H1 (cell line): ENCODE data around the gene TMEM132A. TPM values are rescaled to one million over a fixed set of nuclear protein-coding genes. Genes with fewer than 3 reads are reported as not detected.

Source experiments
- CTCF ChIA-PET: fragments of 300-600 bp; sonication (Branson Sonifier 250); formaldehyde crosslinking; loops from one replicate; lab custom pipeline; 2021; ENCODE audit not compliant: partially characterized antibody; lab: Charles Lee
- POLR2A ChIA-PET: fragments of 300-600 bp; sonication (Branson Sonifier 250); formaldehyde crosslinking; loops from one replicate; lab custom pipeline; 2021; ENCODE audit warnings: inconsistent platforms; ENCODE audit not compliant: partially characterized antibody; lab: Charles Lee
- DNase-seq, 2 experiments: peaks; one replicate each; pipeline versions ENCODE4 v3.0.0 to v3.0.0-alpha.2; 2010 to 2022; ENCODE audit warnings: low spot score in 2 of 2, low read depth in 1 of 2, mixed read lengths in 1 of 2
- FAIRE-seq: peaks from 2 replicates; lab custom pipeline; 2011; peaks lifted over from hg19 to GRCh38; lab: Jason Lieb, UNC
- H2AFZ ChIP-seq: 2 replicates; pipeline ENCODE4 v1.8.1; 2012; ENCODE audit warnings: low read length, inconsistent platforms
- H2AK5ac ChIP-seq: 2 replicates; pipeline ENCODE4 v1.6.1; 2013; ENCODE audit warnings: low read depth, low read length
- H2BK120ac ChIP-seq: replicated peaks from 2 replicates; pipeline ENCODE3; 2013; ENCODE audit warnings: low read depth, low read length, inconsistent platforms
- H2BK12ac ChIP-seq: 2 replicates; pipeline ENCODE4 v1.6.1; 2013; ENCODE audit warnings: low read depth, low read length
- H2BK15ac ChIP-seq: 2 replicates; pipeline ENCODE4 v1.6.1; 2013; ENCODE audit warnings: low read length
- H2BK20ac ChIP-seq: 2 replicates; pipeline ENCODE4 v1.6.1; 2013; ENCODE audit warnings: low read length
- H2BK5ac ChIP-seq: 2 replicates; pipeline ENCODE4 v1.6.1; 2013; ENCODE audit warnings: low read depth, low read length
- H3K14ac ChIP-seq: 2 replicates; pipeline ENCODE4 v1.6.1; 2013; ENCODE audit warnings: inconsistent platforms; ENCODE audit not compliant: insufficient read length
- H3K18ac ChIP-seq: 2 replicates; pipeline ENCODE4 v1.6.1; 2013; ENCODE audit warnings: low read length; ENCODE audit errors: extremely low read depth
- H3K23ac ChIP-seq: 2 replicates; pipeline ENCODE4 v1.6.1; 2013; ENCODE audit warnings: inconsistent platforms; ENCODE audit not compliant: insufficient read length
- H3K23me2 ChIP-seq: 2 replicates; pipeline ENCODE4 v1.6.1; 2013; ENCODE audit warnings: low read depth, low read length
- H3K27ac ChIP-seq: 2 replicates; pipeline ENCODE4 v1.6.1; 2011; ENCODE audit warnings: low read depth, low read length, inconsistent platforms
- H3K27me3 ChIP-seq, 4 experiments: replicated peaks in 1 of 4; 1 replicate in 1 of 4; 2 replicates in 3 of 4; pipeline versions ENCODE4 v1.6.1 to v1.8.1; 2011 to 2013; ENCODE audit warnings: low read length in 3 of 4, mild to moderate bottlenecking in 3 of 4, inconsistent platforms in 2 of 4, mixed read lengths in 2 of 4, moderate library complexity in 1 of 4; ENCODE audit not compliant: control insufficient read depth in 3 of 4, insufficient read depth in 3 of 4; ENCODE audit errors: extremely low read depth in 1 of 4
- H3K36me3 ChIP-seq, 4 experiments: 2 replicates each; pipeline versions ENCODE4 v1.6.1 to v1.8.1; 2011 to 2013; ENCODE audit warnings: mild to moderate bottlenecking in 4 of 4, low read length in 3 of 4, moderate library complexity in 2 of 4, control low read depth in 1 of 4, inconsistent platforms in 1 of 4; ENCODE audit not compliant: insufficient read depth in 4 of 4, control insufficient read depth in 2 of 4
- H3K4ac ChIP-seq: replicated peaks from 2 replicates; pipeline ENCODE3; 2013; ENCODE audit warnings: low read length, low read depth, mixed read lengths, inconsistent platforms; ENCODE audit not compliant: insufficient read length
- H3K4me1 ChIP-seq, 4 experiments: replicated peaks in 1 of 4; 1 replicate in 1 of 4; 2 replicates in 3 of 4; pipeline versions ENCODE4 v1.6.1 to v1.8.1; 2011 to 2013; ENCODE audit warnings: low read length in 3 of 4, inconsistent platforms in 2 of 4, mixed read lengths in 1 of 4; ENCODE audit not compliant: insufficient read depth in 4 of 4, control insufficient read depth in 3 of 4
- H3K4me2 ChIP-seq, 2 experiments: 2 replicates each; pipeline versions ENCODE4 v1.6.1 to v1.8.1; 2011 to 2013; ENCODE audit warnings: low read depth in 2 of 2, low read length in 2 of 2, control low read depth in 1 of 2, inconsistent platforms in 1 of 2, mild to moderate bottlenecking in 1 of 2; ENCODE audit not compliant: insufficient read depth in 1 of 2
- H3K4me3 ChIP-seq, 4 experiments: fragments of 200-600, 300-600 bp in 1 of 4; sonication (generic), shearing (Covaris generic), sonication (Bioruptor Twin) in 1 of 4; 2 replicates each; pipeline versions ENCODE4 v1.5.1 to v1.8.1; 2011 to 2016; ENCODE audit warnings: low read length in 4 of 4, low read depth in 3 of 4, control low read depth in 2 of 4, inconsistent platforms in 2 of 4, mild to moderate bottlenecking in 2 of 4, mixed read lengths in 1 of 4, moderate library complexity in 1 of 4; ENCODE audit not compliant: insufficient read depth in 2 of 4; ENCODE audit errors: extremely low read depth in 1 of 4
- H3K56ac ChIP-seq: replicated peaks from 2 replicates; pipeline ENCODE3; 2013; ENCODE audit warnings: low read depth, mild to moderate bottlenecking, mixed read lengths, low read length, inconsistent platforms; ENCODE audit not compliant: insufficient read length
- H3K79me1 ChIP-seq: 2 replicates; pipeline ENCODE4 v1.6.1; 2013; ENCODE audit warnings: low read depth, low read length, control low read depth
- H3K79me2 ChIP-seq, 2 experiments: 2 replicates each; pipeline versions ENCODE4 v1.6.1 to v1.8.1; 2012 to 2013; ENCODE audit warnings: low read length in 2 of 2, mild to moderate bottlenecking in 2 of 2, inconsistent platforms in 1 of 2; ENCODE audit not compliant: insufficient read depth in 2 of 2, control insufficient read depth in 1 of 2
- H3K9ac ChIP-seq, 4 experiments: replicated peaks in 1 of 4; 1 replicate in 1 of 4; 2 replicates in 3 of 4; pipeline versions ENCODE4 v1.6.1 to v1.8.1; 2011 to 2013; ENCODE audit warnings: low read depth in 3 of 4, low read length in 3 of 4, control low read depth in 2 of 4, mild to moderate bottlenecking in 2 of 4, moderate library complexity in 2 of 4, inconsistent platforms in 1 of 4; ENCODE audit errors: extremely low read depth in 1 of 4
- H3K9me3 ChIP-seq, 2 experiments: 2 replicates each; pipeline versions ENCODE4 v1.6.1 to v1.8.1; 2012 to 2013; ENCODE audit warnings: mild to moderate bottlenecking in 2 of 2, moderate library complexity in 2 of 2, control low read depth in 1 of 2, inconsistent platforms in 1 of 2, low read depth in 1 of 2, low read length in 1 of 2, mixed read lengths in 1 of 2; ENCODE audit not compliant: insufficient read depth in 2 of 2
- H4K20me1 ChIP-seq, 2 experiments: replicated peaks in 1 of 2; 2 replicates each; pipeline versions ENCODE3 to v1.8.1; 2011 to 2013; ENCODE audit warnings: inconsistent platforms in 2 of 2, low read length in 2 of 2, mild to moderate bottlenecking in 1 of 2; ENCODE audit not compliant: insufficient read depth in 2 of 2, control insufficient read depth in 1 of 2
- H4K5ac ChIP-seq: 2 replicates; pipeline ENCODE4 v1.6.1; 2013; ENCODE audit warnings: low read length, low read depth, mixed read lengths, inconsistent platforms; ENCODE audit not compliant: insufficient read length
- H4K8ac ChIP-seq: 2 replicates; pipeline ENCODE4 v1.8.0; 2013; ENCODE audit warnings: mild to moderate bottlenecking, moderate library complexity, low read length, inconsistent platforms; ENCODE audit not compliant: insufficient read depth; ENCODE audit errors: extremely low read depth
- H4K91ac ChIP-seq: replicated peaks from 2 replicates; pipeline ENCODE3; 2013; ENCODE audit warnings: low read length, mixed read lengths, inconsistent platforms; ENCODE audit not compliant: insufficient read length
- BRCA1 ChIP-seq: IDR thresholded peaks from 2 replicates; pipeline ENCODE4 v1.6.1; 2012; ENCODE audit warnings: low read depth, low read length, improper control_type of control experiment
- CBX5 ChIP-seq: fragments of 300-800, 300-1000 bp; sonication (generic); IDR thresholded peaks from 2 replicates; pipeline ENCODE4 v1.7.1; 2016; ENCODE audit warnings: antibody characterized with exemption, low read length, low read depth
- CHD1 ChIP-seq: IDR thresholded peaks from 2 replicates; pipeline ENCODE4 v1.6.1; 2012; ENCODE audit warnings: low read depth, low read length, improper control_type of control experiment
- E2F6 ChIP-seq: IDR thresholded peaks from 2 replicates; pipeline ENCODE4 v1.6.1; 2012; ENCODE audit warnings: inconsistent platforms
- EZH2 ChIP-seq: fragments of 200-600 bp; sonication (generic); IDR thresholded peaks from 2 replicates; pipeline ENCODE4 v1.7.1; 2012; ENCODE audit warnings: low read depth, mild to moderate bottlenecking, moderate library complexity, low read length, inconsistent platforms; ENCODE audit not compliant: severe bottlenecking
- FOSL1 ChIP-seq: IDR thresholded peaks from 2 replicates; pipeline ENCODE4 v1.6.1; 2011; ENCODE audit warnings: mild to moderate bottlenecking, low read depth, low read length, moderate library complexity; ENCODE audit not compliant: insufficient read depth
- JUN ChIP-seq: IDR thresholded peaks from 2 replicates; pipeline ENCODE4 v1.6.1; 2011; ENCODE audit warnings: low read depth, mild to moderate bottlenecking, improper control_type of control experiment, low read length
- KDM5A ChIP-seq: fragments of 200-600 bp; IDR thresholded peaks from 2 replicates; pipeline ENCODE4 v1.7.1; 2012; ENCODE audit warnings: mild to moderate bottlenecking, low read length, inconsistent platforms, mixed read lengths
- MAFK ChIP-seq: IDR thresholded peaks from 2 replicates; pipeline ENCODE4 v1.6.1; 2012; ENCODE audit warnings: low read depth, mild to moderate bottlenecking, improper control_type of control experiment, low read length
- NANOG ChIP-seq: IDR thresholded peaks from 2 replicates; pipeline ENCODE4 v1.6.1; 2011; ENCODE audit warnings: low read length, low read depth, mild to moderate bottlenecking, inconsistent platforms; ENCODE audit not compliant: insufficient read depth, poor library complexity, severe bottlenecking
- RXRA ChIP-seq: IDR thresholded peaks from 2 replicates; pipeline ENCODE4 v1.6.1; 2011; ENCODE audit warnings: low read depth, mild to moderate bottlenecking, low read length, moderate library complexity; ENCODE audit not compliant: insufficient read depth
- SP4 ChIP-seq: IDR thresholded peaks from 2 replicates; pipeline ENCODE4 v1.6.1; 2012; ENCODE audit warnings: low read length, inconsistent platforms
- YY1 ChIP-seq: IDR thresholded peaks from 2 replicates; pipeline ENCODE4 v1.6.1; 2011; ENCODE audit warnings: low read depth, mild to moderate bottlenecking, low read length
- WGBS, 2 experiments: shearing (Covaris generic) in 1 of 2; methylation state at CpG; one replicate each; pipeline versions ENCODE4 v1.1.6 to v1.1.7; 2013 to 2015; ENCODE audit warnings: low lambda C conversion rate in 2 of 2, mixed read lengths in 2 of 2, inconsistent platforms in 1 of 2, low coverage in 1 of 2, missing lambda C conversion rate in 1 of 2; ENCODE audit not compliant: insufficient replicate concordance in 2 of 2, insufficient coverage in 1 of 2, insufficient read length in 1 of 2; ENCODE audit errors: extremely low coverage in 1 of 2, missing lambda C conversion rate in 1 of 2; 5-methylcytosine and 5-hydroxymethylcytosine counted together
- polyA plus RNA-seq, 7 experiments: library from polyadenylated mRNA; depleted of rRNA in 3 of 7; stranded (reverse) in 5 of 7; unstranded in 2 of 7; fragments of >200 nt in 5 of 7; fragments of 200-250 nt in 2 of 7; gene quantifications; 1 replicate in 5 of 7; 2 replicates in 1 of 7; 4 replicates in 1 of 7; pipeline versions ENCODE4 v1.2.1 to v1.2.3, GENCODE V29; 2011 to 2013; ENCODE audit warnings: missing spikeins in 2 of 7, mixed read lengths in 2 of 7
- total RNA-seq: library from RNA; stranded (reverse); fragmentation: NEBNext Ultra II Directional; extraction: Animal tissue kit (Norgen Biotek cat#: 25700); gene quantifications from 2 replicates; pipeline ENCODE4 v1.2.1, GENCODE V29; 2021

TMEM132A gene
- total and polyA plus RNA-seq, 2 of the 8 experiments (the other 6 are each of a cell fraction or from before 2014, with no cell fraction given) = 46.6 to 97.9 TPM

GRCh38 chr11:60905047-60905446, 19.2 kb upstream of the TMEM132A start:
- Histone ChIP-seq H3K56ac (no peak overlapping the region), H3K79me1 (peaks cover 6% of the 10 kb centered on the region), H4K5ac (no peak overlapping the region), H2BK12ac (no peak overlapping the region), H3K14ac (no peak overlapping the region), H3K27me3 (no peaks in the 10 kb centered on the region), H2AFZ (no peak overlapping the region), H2BK15ac (no peak overlapping the region), H2AK5ac (no peak overlapping the region), H3K36me3 (peaks cover 12 to 33% (median 32%) of the 10 kb centered on the region in 4 experiments; a peak in 7 of 8 replicates), H3K18ac (no peak overlapping the region), H3K4me1 (peaks cover 2 to 8% (median 5%) of the 10 kb centered on the region in 4 experiments; a peak in 4 of 7 replicates), H3K9me3 (no peaks in the 10 kb centered on the region), H3K4me2 (peak overlapping the region; percentile 81 to 97), H4K91ac (no peak overlapping the region), H2BK5ac (no peak overlapping the region), H3K79me2 (peaks cover 23 to 40% of the 10 kb centered on the region in 2 experiments), H3K4ac (no peak overlapping the region), H4K20me1 (peaks cover 10 to 23% of the 10 kb centered on the region in 2 experiments), H3K27ac (no peak overlapping the region), H3K23me2 (peaks cover 2% of the 10 kb centered on the region; the same call in 1 of the 2 replicates), H3K9ac (peak overlapping the region; percentile 34 to 92 (median 85)), H3K4me3 (peak overlapping the region; percentile 76 to 91 (median 90)), H2BK120ac (no peak overlapping the region), H3K23ac (no peak overlapping the region), H4K8ac (no peak overlapping the region), H2BK20ac (no peak overlapping the region)
- CTCF ChIA-PET = interaction anchor here (0.7 to 23.0 kb wide), 9 partner anchors 9 to 138 kb away, joined by 3 to 522 read pairs (median 4); partner anchors contain the start of gene TMEM109
- DNase-seq (no peak), FAIRE-seq (no peak)
- WGBS, 2 experiments = 88% methylated on average over 6 of the region's 6 CpGs; no CpG with 5 or more reads in 1 of the 2 experiments
- POLR2A ChIA-PET = interaction anchor here (0.7 to 4.2 kb wide), 13 partner anchors 10 to 79 kb away, joined by 3 to 28 read pairs (median 4); partner anchors contain the start of genes CCDC86, TMEM109 and TMEM132A
- TF ChIP-seq KDM5A (no peak), RXRA (no peak), BRCA1 (no peak), SP4 (no peak), CHD1 (no peak), MAFK (no peak), EZH2 (no peak), YY1 (no peak), E2F6 (no peak), JUN (no peak), FOSL1 (no peak), CBX5 (no peak), NANOG (no peak)
